Bronchial epithelial cell (primary cell): Measurements from ENCODE around the gene PDK2. TPM values are rescaled to one million over a fixed set of nuclear protein-coding genes. Genes with fewer than 3 reads are reported as not detected.

Experiments
- DNase-seq: peaks from one replicate; pipeline ENCODE4 v3.0.0-alpha.2; 2010; ENCODE audit warnings: low read depth
- FAIRE-seq: peaks from 2 replicates; lab custom pipeline; 2011; peaks lifted over from hg19 to GRCh38; lab: Jason Lieb, UNC
- H3K27me3 ChIP-seq: 2 replicates; pipeline ENCODE4 v1.5.1; 2011; ENCODE audit warnings: low read length; ENCODE audit not compliant: control insufficient read depth, insufficient read depth
- H3K36me3 ChIP-seq: 2 replicates; pipeline ENCODE4 v1.5.1; 2011; ENCODE audit warnings: low read length; ENCODE audit not compliant: control insufficient read depth, insufficient read depth
- H3K4me3 ChIP-seq: 2 replicates; pipeline ENCODE4 v1.5.1; 2011; ENCODE audit warnings: mild to moderate bottlenecking, low read depth, low read length, control low read depth
- total RNA-seq: library from RNA; depleted of rRNA; stranded (reverse); fragments of >200 nt; gene quantifications from 2 replicates; pipeline ENCODE4 v1.2.1, GENCODE V29; 2014
- TF ChIP-seq, protein P1 (sequence below): IDR thresholded peaks from 2 replicates; pipeline ENCODE4 v1.5.1; 2011; ENCODE audit warnings: mild to moderate bottlenecking, moderate library complexity, low read length, control low read depth, inconsistent platforms; ENCODE audit not compliant: insufficient read depth, severe bottlenecking

Gene PDK2
- total RNA-seq, 1 donor from 2014 or later: 0.79 TPM

DNA sequence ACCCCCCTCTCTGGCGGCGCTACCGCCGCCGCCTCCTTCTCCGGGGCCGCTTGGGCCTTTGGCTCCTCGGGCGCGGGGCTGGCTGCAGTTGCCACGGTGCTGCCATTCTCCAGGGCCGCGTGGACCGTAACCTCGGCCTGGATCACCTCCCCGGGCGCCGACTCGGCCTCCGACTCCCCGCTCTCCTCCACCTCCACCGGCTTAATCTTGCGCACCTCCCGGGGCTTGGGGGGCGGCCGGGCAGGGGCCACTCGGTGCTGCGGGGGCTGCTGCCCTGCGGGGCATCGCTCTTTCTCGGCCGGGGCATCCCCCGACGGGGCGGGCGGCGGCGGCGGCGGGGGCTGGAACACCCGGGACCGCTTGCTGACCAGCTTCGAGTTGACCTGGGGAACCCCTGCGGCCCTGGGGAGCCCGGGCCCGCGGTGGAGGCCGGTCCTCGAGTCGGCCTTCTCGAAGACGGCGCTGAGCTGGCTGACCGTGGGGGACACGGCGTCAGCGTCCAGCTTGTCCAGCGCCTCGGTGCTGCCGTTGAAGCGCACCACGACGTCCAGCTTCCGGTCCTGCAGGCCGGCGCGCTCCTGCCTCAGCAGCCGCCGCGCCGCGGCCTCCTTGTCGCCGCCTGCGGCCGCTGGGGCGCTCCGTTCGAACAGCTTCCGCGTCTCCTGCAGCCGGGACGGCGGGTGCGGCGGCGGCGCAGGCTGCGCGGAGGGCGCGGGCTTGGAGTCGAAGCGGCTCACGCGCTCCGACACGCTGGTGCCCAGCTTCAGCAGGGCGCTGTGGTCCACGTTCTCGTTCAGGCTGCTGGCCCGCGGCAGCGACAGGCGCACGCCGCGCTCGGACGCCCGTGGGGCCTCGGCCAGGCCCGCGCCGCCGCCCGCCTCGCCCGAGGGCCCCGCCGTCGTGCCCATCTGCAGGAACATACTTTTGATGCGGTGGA, 54.5 kb downstream of the PDK2 start:
- TF ChIP-seq, protein P1, sequence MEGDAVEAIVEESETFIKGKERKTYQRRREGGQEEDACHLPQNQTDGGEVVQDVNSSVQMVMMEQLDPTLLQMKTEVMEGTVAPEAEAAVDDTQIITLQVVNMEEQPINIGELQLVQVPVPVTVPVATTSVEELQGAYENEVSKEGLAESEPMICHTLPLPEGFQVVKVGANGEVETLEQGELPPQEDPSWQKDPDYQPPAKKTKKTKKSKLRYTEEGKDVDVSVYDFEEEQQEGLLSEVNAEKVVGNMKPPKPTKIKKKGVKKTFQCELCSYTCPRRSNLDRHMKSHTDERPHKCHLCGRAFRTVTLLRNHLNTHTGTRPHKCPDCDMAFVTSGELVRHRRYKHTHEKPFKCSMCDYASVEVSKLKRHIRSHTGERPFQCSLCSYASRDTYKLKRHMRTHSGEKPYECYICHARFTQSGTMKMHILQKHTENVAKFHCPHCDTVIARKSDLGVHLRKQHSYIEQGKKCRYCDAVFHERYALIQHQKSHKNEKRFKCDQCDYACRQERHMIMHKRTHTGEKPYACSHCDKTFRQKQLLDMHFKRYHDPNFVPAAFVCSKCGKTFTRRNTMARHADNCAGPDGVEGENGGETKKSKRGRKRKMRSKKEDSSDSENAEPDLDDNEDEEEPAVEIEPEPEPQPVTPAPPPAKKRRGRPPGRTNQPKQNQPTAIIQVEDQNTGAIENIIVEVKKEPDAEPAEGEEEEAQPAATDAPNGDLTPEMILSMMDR: no peak
- DNase-seq: peak; percentile 36
- FAIRE-seq: no peak
- H3K36me3 ChIP-seq: no peaks in the 10 kb centered on the region
- no peaks in the 10 kb centered on the region for H3K27me3 ChIP-seq
- H3K4me3 ChIP-seq: peak overlapping the region; percentile 70

DNA sequence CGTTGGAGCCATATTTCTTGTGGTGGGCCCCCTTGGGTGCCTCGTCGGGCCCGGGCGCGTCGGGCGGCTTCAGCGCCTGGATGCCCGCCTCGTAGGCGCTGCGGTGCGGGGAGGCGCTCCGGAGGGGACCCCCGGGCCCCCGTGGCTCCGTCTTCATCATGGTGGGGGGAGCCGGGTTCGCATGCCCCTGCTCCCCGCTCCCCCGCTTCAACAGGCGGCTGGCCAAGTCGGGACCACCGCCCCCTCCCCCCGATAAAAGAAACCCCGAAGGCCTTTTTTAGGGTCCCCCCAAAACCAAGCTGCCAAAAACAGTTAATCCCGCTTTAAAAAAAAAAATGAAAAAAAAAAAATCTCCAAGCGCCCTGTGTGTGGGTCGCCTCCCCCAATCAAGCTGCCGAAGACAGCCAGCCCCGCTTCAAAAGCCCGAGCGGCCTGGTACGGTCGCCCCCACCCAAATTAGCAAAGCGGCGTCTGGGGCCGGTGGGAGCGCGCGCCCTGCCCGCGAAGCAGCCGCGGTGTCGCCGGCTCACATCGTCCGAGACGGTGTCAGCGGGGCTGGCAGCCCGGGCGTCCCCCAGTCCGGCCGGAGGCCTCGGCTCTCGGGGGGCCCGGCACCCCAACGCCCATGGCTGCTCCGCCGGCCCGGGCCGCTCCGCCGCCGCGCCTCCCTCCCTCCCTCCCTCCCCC, 55.3 kb downstream of the PDK2 start, which contains the start of gene PPP1R9B:
Gene PPP1R9B, minus strand, starts transcription at position 324 of the 687 bp plus-strand sequence. Its CDS starts 164 bp downstream, at position 160.
- FAIRE-seq: no peak
- no peak for DNase-seq
- no peaks in the 10 kb centered on the region for H3K36me3 ChIP-seq
- H3K4me3 ChIP-seq: peak within 1 kb of the TSS; percentile 70
- H3K27me3 ChIP-seq: no peaks in the 10 kb centered on the region
- TF ChIP-seq, protein P1: no peak

DNA sequence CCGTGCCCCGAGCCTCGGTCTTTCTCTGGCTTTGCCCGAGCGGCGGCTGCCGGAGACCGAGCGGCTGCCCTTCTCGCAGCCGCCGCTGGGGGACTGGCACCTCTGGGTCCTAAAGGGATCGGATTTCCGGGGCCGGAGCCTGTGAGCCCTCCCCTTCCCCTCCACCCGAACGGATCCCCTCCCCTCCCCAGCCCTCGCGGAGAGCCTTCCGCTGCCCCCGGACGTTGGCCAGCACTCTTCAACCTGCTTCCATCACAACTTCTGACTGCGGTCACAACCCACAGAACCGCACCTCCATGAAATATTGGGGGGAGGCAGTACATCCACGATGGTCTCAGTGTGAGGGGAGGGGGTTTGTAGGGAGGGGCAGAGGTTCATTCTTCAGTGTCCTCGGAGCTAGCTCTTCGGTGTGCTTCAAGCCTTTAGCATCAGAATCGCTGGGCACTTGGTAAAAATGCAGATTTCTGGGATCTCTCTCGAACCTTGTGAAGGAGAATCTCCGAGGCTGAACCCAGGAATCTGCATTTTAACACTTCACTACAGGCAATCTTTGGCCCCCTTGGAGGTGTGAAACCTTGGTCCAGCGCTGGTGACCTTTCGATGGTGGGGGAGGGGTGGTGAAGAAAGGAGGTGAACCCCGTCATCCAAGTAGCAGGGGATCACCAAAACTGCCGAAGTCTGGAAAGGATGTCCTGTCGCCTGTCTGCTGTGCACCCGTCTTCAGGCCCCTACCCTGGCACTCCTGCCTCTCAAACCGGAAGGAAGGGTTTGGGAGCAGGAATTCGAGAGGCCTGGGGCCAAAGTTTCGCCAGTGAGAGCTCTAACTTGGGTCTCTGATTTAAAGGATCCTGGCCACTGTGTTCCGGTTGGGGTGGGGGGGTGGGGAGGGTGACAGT, 56.1 kb downstream of the PDK2 start:
- DNase-seq (peak; percentile 67), FAIRE-seq (no peak)
- Histone ChIP-seq H3K36me3 (no peaks in the 10 kb centered on the region), H3K4me3 (peak overlapping the region; percentile 70), H3K27me3 (no peaks in the 10 kb centered on the region)
- TF ChIP-seq, protein P1: peak; percentile 77

DNA sequence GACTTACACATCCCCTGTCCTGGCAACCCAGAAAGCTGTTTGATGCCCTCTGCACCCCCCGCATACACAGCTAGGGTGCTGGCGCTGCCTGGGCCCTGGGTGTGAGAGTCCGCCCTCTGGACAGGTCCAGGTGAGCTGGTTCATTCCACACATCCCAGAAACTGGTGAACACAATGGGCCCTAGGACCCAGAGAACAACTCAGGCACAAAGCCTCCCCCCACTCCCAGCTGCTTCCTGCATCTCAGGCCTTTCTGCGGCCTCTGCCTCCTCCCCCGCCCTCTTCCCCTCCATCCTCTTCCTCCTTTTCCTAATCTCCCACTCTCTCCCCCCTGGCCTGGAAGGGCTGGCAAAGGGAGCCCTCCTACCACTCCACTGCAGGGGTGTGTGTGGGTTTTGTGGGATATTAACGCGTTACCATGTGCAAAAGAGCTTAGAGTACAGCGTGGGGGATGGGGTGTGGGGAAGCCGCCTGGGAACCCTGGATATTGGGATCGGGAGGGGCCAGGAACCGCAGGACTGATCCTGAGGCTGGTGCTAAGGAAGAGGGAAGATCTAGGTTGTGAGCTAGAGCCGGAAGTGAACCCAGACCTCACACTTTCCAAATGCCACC, 56.9 kb downstream of the PDK2 start:
- DNase-seq (peak; percentile 83), FAIRE-seq (no peak)
- TF ChIP-seq, protein P1: no peak
- H3K27me3 ChIP-seq: no peaks in the 10 kb centered on the region
- H3K36me3 ChIP-seq: no peaks in the 10 kb centered on the region
- H3K4me3 ChIP-seq: peak overlapping the region; percentile 22

DNA sequence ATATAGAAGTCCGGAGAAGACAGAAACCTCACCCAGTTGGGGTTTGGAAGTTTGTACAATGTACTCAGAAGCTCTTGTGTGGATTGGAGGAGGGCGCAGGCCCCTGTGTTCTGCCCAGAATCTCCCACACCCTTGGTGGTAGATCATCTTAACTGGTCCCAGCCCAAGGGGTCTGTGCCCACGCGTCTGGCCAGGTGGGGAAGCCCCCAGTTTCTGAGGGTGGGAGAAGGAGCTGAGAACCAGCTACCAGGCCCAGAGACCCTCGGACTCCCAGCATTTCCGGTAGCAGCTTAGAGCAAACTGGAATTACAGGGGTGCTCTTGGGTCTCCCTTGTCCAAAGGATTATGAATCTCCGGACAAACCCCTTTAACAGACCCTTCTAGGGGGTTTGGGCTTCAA, 57.6 kb downstream of the PDK2 start:
- TF ChIP-seq, protein P1: no peak
- DNase-seq: no peak
- Histone ChIP-seq H3K4me3 (no peak overlapping the region), H3K36me3 (no peaks in the 10 kb centered on the region), H3K27me3 (no peaks in the 10 kb centered on the region)
- no peak for FAIRE-seq
